ENCODE results near the gene SEMA5A.

Gene SEMA5A, protein sequence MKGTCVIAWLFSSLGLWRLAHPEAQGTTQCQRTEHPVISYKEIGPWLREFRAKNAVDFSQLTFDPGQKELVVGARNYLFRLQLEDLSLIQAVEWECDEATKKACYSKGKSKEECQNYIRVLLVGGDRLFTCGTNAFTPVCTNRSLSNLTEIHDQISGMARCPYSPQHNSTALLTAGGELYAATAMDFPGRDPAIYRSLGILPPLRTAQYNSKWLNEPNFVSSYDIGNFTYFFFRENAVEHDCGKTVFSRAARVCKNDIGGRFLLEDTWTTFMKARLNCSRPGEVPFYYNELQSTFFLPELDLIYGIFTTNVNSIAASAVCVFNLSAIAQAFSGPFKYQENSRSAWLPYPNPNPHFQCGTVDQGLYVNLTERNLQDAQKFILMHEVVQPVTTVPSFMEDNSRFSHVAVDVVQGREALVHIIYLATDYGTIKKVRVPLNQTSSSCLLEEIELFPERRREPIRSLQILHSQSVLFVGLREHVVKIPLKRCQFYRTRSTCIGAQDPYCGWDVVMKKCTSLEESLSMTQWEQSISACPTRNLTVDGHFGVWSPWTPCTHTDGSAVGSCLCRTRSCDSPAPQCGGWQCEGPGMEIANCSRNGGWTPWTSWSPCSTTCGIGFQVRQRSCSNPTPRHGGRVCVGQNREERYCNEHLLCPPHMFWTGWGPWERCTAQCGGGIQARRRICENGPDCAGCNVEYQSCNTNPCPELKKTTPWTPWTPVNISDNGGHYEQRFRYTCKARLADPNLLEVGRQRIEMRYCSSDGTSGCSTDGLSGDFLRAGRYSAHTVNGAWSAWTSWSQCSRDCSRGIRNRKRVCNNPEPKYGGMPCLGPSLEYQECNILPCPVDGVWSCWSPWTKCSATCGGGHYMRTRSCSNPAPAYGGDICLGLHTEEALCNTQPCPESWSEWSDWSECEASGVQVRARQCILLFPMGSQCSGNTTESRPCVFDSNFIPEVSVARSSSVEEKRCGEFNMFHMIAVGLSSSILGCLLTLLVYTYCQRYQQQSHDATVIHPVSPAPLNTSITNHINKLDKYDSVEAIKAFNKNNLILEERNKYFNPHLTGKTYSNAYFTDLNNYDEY

DNA sequence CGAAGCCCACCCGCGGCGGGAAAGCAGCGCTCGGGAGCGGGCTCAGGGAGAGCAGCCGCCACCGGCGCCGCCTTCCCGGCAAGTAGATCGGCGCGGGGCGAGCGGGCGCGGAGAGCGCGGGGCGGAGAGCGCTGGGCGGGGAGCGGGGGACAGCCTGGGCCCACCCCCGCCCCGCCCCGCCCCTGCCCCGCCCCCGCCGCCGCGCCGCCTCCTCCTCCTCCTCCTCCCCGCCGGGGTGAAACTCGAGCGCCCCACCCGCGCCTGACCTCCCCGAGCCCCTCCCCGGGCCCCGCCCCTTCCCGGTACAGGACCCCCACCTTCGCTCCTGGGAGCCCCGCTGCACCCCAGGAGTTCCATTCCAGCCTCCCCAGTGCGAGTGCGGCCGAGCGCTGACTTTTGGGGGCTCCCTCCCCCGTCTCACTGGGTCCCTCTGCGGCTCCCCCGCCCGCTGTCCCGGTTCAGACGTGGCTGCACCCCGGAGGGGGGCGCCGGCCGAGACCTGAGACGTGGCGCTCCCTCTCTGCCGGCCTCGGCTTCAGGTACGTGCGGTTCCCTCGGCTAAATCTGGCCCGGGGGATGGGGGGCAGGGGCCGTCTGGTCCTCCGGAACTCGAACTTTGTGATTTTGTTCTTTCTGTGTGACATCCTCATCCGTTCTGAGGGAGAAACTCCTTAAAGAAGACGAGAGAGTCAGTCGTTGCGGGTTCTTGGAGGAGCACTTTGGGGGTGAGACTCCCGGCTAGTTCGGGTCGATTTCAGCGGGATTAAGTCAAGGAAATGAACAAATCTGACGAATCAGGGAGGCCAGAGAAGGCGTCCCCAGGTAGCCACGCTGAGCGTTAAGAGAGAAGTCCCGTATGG is at the start of gene SEMA5A:
Gene SEMA5A, minus strand, starts transcription at position 84 of the 860 bp plus-strand sequence. CDS start 166,129 bp downstream, outside the sequence.
- peak within 1 kb of the TSS; percentile 86 for H3K4me3 ChIP-seq (ENCODE audit: low read depth, low read length)
- peak; percentile 80 for DNase-seq (ENCODE audit: low read depth)
- TF ChIP-seq, protein P1, sequence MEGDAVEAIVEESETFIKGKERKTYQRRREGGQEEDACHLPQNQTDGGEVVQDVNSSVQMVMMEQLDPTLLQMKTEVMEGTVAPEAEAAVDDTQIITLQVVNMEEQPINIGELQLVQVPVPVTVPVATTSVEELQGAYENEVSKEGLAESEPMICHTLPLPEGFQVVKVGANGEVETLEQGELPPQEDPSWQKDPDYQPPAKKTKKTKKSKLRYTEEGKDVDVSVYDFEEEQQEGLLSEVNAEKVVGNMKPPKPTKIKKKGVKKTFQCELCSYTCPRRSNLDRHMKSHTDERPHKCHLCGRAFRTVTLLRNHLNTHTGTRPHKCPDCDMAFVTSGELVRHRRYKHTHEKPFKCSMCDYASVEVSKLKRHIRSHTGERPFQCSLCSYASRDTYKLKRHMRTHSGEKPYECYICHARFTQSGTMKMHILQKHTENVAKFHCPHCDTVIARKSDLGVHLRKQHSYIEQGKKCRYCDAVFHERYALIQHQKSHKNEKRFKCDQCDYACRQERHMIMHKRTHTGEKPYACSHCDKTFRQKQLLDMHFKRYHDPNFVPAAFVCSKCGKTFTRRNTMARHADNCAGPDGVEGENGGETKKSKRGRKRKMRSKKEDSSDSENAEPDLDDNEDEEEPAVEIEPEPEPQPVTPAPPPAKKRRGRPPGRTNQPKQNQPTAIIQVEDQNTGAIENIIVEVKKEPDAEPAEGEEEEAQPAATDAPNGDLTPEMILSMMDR (conservative IDR thresholded peaks at IDR 0.05; ENCODE audit: low read depth, low read length), result peak; percentile 30

- TF ChIP-seq, protein P1 (conservative IDR thresholded peaks at IDR 0.05; ENCODE audit: low read depth, low read length), result no peak
- H3K4me3 ChIP-seq (ENCODE audit: low read depth, low read length), result no peak overlapping the region
- DNase-seq (ENCODE audit: low read depth), result no peak
These were observed 49.0 kb upstream of the SEMA5A start for GRCh38 chr5:9594913-9595312.

DNA sequence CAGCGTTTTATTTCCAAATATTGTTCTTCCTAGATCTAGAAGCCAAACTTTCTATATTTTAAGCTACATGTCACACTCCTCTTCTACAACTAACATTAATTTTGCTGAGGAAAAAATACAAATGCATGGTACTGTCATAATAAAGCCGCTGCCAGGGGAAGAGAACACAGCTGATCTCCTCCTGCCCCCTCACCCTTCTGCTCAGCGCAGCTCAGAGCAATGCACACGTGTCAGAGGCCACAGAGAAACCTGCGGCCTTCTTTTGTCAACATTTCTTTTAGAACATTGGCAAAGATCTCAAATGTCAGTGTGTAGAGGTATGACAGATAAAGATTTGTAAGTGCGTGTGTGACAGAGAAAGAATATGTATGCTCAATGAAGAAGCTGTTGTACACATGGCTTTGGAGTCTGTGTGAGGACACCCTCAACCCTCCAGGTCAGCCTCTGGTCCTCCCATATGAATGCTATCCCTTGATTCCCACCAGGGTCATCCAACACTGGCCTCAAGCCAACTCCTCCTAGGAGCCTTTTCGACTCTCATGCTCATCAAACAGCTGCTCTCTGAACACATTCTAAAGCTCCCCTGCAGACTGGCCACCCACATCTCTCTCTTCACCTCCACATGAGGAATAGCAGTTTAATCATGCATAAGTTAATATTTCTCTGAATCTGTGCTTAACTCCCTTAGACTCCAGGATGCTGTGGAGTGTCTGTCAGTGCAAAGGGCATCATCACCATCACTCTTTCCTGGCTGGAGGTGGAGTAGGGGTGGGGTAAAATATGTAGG is 43.4 kb upstream of the SEMA5A start:
- TF ChIP-seq, protein P1 (conservative IDR thresholded peaks at IDR 0.05; ENCODE audit: low read depth, low read length), result no peak
- DNase-seq (ENCODE audit: low read depth), result no peak

DNA sequence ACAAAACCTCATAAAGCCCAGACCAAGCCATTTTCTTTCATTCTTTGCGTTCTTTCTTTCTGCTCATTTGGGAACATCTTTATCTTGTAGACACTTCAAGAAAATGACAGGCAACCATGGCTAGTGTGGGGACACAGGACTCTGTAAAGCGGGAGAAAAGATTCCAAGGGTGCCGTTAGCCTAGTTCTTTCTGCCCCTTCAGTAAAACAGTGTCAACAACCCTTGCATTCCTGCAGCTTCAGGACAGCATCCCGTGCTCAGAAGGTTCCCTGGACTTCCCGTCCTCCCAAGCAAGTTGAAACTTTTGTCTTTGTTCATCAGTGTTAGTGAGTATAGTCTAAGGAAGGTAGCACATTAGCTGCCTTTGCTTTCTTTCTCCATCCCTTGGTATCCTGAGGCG is 42.4 kb upstream of the SEMA5A start:
- TF ChIP-seq, protein P1 (conservative IDR thresholded peaks at IDR 0.05; ENCODE audit: low read depth, low read length), result no peak
- H3K4me3 ChIP-seq (ENCODE audit: low read depth, low read length), result no peak overlapping the region
- no peak for DNase-seq (ENCODE audit: low read depth)

More for the DNA sequence above, 43.4 kb upstream of the SEMA5A start:
- H3K4me3 ChIP-seq (ENCODE audit: low read depth, low read length), result no peak overlapping the region

- no peak for DNase-seq (ENCODE audit: low read depth)
These were observed 41.3 kb upstream of the SEMA5A start for GRCh38 chr5:9587135-9587534.

More at GRCh38 chr5:9587135-9587534, 41.3 kb upstream of the SEMA5A start:
- H3K4me3 ChIP-seq (ENCODE audit: low read depth, low read length), result no peak overlapping the region
- TF ChIP-seq, protein P1 (conservative IDR thresholded peaks at IDR 0.05; ENCODE audit: low read depth, low read length), result no peak

Data from choroid plexus epithelial cell (primary cell).